ENCODE data around the gene SELENOO. TPM values are rescaled to one million over a fixed set of nuclear protein-coding genes. Genes with fewer than 3 reads are reported as not detected.
A peak's percentile ranks its signal among the peaks of the same experiment; 100 is the strongest.

SELENOO gene
- total and polyA plus RNA-seq, 2 donors (not counting 1 experiment from before 2014, with no cell fraction given): 62.1 to 74.6 TPM

- peak overlapping the region; percentile 80 for H3K9ac ChIP-seq (ENCODE audit: low read length)
Observed at GRCh38 chr22:50184004-50184901, 16.6 kb upstream of the SELENOO start.

More at GRCh38 chr22:50184004-50184901, 16.6 kb upstream of the SELENOO start:
- Histone ChIP-seq H3K36me3 (replicated peaks in 1 of 2; ENCODE audit: control extremely low read depth in 1 of 2, control insufficient read depth in 1 of 2, extremely low read depth in 1 of 2, insufficient read depth in 2 of 2, low read length in 1 of 2) (peaks cover 0 to 7% of the 10 kb centered on the region in 2 experiments), H3K27ac (ENCODE audit: low read length in 2 of 2) (no peak overlapping the region), H3K79me2 (ENCODE audit: control insufficient read depth, insufficient read depth, low read length) (peaks cover 11% of the 10 kb centered on the region), H2AFZ (ENCODE audit: insufficient read depth, low read depth, low read length, poor library complexity, severe bottlenecking) (peak overlapping the region; percentile 76), H4K20me1 (ENCODE audit: control insufficient read depth, insufficient read depth, low read length, poor library complexity, severe bottlenecking) (no peaks in the 10 kb centered on the region), H3K9me3 (ENCODE audit: control extremely low read depth in 1 of 3, control insufficient read depth in 2 of 3, insufficient read depth in 1 of 3, low read length in 2 of 3) (no peaks in the 10 kb centered on the region), H3K4me2 (replicated peaks; ENCODE audit: low read depth, low read length, poor library complexity, severe bottlenecking) (peak overlapping the region; percentile 99), H3K4me1 (ENCODE audit: control insufficient read depth in 2 of 2, insufficient read depth in 2 of 2, low read length in 2 of 2) (peaks cover 47 to 52% of the 10 kb centered on the region in 2 donors), H3K4me3 (ENCODE audit: control extremely low read depth in 1 of 5, extremely low read depth in 1 of 5, insufficient read depth in 1 of 5, low read depth in 2 of 5, low read length in 4 of 5) (peak overlapping the region in 2 of 5 experiments; percentile 62 to 70), H3K27me3 (replicated peaks in 1 of 4; ENCODE audit: control extremely low read depth in 1 of 4, control insufficient read depth in 3 of 4, insufficient read depth in 4 of 4, low read length in 3 of 4) (peaks cover 0 to 21% (median 2%) of the 10 kb centered on the region in 4 experiments)
- TF ChIP-seq CTCF (IDR thresholded peaks at IDR 0.05): no peak
- TF ChIP-seq EZH2 (IDR thresholded peaks at IDR 0.05; ENCODE audit: borderline replicate concordance, insufficient read depth, low read depth, low read length, poor library complexity, severe bottlenecking): no peak
- 64% methylated on average over 31 of the region's 32 CpGs for WGBS (ENCODE audit: insufficient coverage)
- DNase-seq: peak; percentile 40
- Mint-ChIP-seq H3K27me3 (peaks cover 5% of the 10 kb centered on the region), H3K9me3 (ENCODE audit: insufficient read depth) (no peaks in the 10 kb centered on the region), H3K4me3 (peak overlapping the region; percentile 81), H3K4me1 (peaks cover 35% of the 10 kb centered on the region), H3K27ac (peak overlapping the region; percentile 65)
- no peak for ATAC-seq (ENCODE audit: low read depth)
- ChIA-PET CTCF (interaction anchor here (0.5 to 0.9 kb wide), 2 partner anchors 11 to 25 kb away, joined by 3 to 4 read pairs; no protein-coding TSS in a partner anchor), POLR2A (interaction anchor here (1.1 kb wide), 1 partner anchor 11 kb away, joined by 3 read pairs; no protein-coding TSS in a partner anchor)
- intact Hi-C loops (cut with micrococcal nuclease): loop anchor here (1.0 to 2.0 kb wide), 2 partner anchors 11 to 17 kb away; partner anchors contain the start of gene SELENOO
